ENCODE measurements around the gene PRL.

The PRL gene

DNA sequence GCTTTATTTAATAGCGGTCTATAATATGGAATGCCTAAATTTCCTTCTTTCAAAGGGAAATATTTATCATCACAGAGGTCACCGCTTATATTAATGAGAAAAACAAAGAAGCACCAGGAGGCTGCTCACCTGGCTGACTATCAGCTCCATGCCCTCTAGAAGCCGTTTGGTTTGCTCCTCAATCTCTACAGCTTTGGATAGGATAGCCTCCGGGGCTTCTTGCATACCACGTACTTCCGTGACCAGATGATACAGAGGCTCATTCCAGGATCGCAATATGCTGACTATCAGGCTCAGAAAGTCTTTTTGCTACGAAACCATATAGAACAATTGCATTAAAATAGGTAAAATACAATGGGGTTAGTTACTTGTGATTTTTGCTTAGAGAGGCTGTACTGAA lies 6.8 kb downstream of the PRL start:
- no peak for DNase-seq

DNA sequence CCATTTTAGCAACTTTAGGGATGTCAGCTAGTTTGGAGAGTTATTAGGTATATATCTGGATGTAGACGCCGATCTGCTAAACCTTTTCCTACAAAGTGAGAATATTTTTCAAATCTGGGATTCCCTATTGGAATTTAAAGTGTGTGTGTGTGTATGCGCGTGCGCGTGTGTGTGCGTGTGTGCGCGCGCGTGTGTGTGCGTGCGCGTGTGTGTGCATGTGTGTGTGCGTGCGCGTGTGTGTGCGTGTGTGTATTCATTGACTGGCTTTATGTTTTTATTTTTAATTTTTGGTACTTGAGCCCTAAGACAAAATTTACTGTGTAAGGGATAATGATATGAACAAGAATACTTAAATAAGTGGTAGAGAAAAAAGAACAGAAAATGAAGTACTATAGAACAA lies 8.1 kb downstream of the PRL start:
- DNase-seq: no peak

DNA sequence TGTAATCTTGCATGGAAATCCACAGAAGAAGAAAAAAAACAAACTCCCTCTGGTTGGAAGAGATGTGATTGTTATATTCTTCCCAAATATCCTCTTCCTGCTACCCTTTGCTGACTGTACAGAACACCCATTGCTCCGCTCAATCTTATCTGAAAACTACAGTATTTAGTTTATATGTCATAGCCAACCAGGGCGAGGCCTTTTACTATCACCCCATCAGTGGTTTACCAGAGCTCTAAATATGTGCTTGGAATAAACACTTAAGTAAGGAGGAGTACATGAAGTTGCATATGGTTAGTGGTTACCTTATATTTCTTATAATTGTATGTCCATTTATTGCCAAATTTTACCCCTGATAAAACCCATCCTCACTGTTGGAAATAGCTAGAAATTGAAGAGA lies 12.2 kb downstream of the PRL start:
- DNase-seq: no peak

GRCh38 chr6:22281341-22282085 lies 15.3 kb downstream of the PRL start:
- DNase-seq: no peak

DNA sequence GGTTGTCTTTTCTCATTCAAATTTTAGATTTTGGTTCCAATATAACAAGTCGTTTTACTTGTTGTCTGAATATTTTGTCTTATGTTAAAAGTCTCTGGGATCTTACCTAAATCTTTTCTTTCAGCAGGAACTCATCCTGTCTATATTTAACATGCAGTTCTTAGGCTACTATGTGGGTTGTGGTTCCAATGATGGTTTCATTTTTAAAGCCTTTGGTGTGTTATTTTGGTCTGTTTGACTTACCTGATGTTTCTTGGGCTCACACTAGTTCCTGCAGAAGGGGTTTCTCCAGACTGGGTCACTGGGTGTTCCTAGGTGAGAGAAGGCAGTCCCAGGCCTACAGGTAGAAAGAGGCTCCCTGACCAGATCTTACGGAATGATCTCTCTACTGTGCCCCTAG lies 17.4 kb downstream of the PRL start:
- no peak for DNase-seq

DNA sequence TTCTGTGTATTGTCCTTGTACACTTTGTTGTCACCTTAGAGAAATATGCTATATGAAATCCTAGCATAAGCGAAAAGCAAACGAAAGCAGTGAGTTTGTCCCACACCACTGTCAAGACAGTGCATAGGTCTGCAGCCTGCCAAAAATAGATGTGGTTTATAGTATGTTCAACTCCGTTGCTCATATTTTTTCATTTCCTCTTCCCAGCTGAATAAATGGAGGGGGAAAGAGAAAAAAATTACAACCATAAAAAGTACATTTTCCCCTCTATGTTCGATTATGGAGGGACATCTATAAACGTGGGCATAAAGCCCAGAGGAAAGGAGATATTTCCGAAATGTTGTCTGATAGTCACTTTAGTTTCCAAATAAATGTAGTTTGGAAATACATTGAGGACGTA lies 25.8 kb downstream of the PRL start:
- DNase-seq: peak; percentile 34 to 35

GRCh38 chr6:22263748-22264147 lies 33.1 kb downstream of the PRL start:
- DNase-seq: no peak

DNA sequence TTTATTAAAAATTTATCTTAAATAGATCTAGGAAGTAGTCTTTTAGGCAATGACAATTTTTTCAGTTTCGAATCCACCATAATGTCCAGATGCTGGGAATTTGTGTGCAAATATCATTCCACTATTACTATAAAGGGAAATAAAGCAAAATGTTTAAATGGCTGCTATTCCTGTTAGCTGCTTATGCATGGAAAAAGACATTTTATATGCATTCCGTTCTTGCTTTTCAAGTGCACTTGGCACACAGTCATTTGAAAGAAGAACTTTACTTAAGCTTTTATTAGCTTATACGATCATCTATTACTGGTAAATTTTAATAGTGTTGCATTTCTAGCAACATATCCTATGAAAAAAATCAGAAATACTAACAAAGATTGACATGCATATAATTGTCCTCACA lies 42.0 kb downstream of the PRL start:
- DNase-seq: no peak

DNA sequence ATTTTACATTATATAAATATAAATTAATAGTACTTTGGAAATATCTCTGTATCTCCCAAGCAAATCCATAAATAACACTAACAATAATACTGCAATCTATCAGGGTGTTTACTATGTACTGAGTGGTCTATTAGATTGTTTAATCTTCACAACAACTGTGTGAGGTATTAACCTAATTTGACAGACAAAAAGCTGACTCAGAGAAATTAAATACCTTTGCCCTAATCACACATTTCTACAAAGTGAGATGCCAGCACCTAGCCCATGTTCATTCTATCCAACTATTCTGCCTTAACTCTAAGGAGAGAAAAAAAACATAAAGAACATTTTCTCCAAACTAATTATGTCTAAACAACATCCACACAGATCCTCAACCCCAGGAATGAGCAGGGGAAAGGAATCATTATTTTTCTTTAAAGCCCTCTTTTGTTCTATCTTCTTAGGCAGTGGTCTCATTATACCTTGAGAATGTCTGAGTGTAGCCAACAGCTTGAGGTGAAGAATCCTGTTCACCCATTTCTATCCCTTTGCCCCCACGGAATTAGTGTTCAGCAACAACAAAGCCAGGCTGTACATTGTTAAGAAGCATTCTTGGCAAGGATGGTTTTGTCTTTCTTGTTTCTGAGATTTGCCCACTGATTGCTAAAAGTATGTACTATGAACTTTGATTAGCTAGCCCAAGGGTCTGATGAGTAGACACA lies 42.7 kb downstream of the PRL start:
- DNase-seq: no peak

- no peak for DNase-seq
Observed at GRCh38 chr6:22251348-22251747, 45.5 kb downstream of the PRL start.

- DNase-seq: no peak
Observed at GRCh38 chr6:22250486-22250885, 46.4 kb downstream of the PRL start.

DNA sequence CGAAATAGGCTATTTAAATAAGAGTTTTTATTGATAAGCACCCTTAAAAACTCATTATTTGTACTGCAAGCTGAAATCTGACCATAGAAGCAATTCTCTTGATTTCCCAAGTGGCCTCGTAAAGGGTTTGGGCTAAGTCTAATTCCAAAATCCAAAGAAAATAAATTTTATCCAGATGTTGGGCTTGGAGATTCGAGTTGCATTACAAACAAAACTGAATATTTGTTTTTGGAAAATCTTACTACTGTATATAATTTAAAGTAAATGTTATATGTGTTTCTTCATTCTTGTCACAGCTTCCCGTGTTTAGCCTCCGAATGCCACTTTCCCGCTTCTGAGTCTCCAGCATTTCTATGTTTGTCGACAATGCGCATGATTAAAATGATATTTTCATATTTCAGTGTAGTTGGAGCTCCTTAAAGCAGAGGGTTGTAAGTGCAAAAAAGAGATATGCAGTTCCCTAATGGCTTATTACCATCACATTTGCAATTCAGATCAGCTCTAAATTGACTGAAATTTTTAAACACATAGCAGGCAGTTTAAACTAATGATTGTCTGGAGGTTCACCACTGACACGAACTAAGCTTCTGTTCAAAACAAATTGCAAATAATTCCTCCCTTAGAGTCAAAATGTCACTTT lies 47.0 kb downstream of the PRL start:
- no peak for DNase-seq

- DNase-seq: no peak
Observed at GRCh38 chr6:22248513-22249308, 48.1 kb downstream of the PRL start.

DNA sequence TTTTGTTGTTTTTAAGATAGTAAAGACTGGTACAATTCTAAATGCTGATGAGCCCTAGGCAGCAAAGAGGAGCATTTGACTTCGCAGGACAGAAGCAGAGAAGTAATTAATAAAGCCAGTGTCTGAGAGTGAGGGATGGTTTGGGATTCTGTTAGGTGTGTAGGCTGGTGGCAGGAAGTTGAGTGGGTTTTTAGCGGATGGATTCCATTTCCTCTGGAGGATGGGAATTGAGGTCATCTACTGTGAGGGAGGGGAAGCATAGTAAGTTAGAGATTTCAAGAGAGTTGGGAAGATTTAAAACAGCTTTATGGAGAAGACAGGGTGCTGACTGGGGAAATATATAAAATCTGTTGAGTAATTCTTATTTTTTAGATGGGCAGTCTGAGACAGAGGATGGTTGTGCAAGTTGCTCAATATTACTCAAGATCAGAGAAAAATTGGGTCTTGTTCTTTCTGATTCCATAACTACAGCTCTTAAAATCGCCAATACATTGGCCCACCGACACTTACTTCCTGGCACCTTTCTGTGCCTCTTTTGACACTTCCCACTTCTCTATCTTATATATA lies 48.8 kb downstream of the PRL start:
- DNase-seq: no peak

- no peak for DNase-seq
Observed at GRCh38 chr6:22240025-22240424, 56.8 kb downstream of the PRL start.

GRCh38 chr6:22239261-22239921 lies 57.4 kb downstream of the PRL start:
- no peak for DNase-seq

DNA sequence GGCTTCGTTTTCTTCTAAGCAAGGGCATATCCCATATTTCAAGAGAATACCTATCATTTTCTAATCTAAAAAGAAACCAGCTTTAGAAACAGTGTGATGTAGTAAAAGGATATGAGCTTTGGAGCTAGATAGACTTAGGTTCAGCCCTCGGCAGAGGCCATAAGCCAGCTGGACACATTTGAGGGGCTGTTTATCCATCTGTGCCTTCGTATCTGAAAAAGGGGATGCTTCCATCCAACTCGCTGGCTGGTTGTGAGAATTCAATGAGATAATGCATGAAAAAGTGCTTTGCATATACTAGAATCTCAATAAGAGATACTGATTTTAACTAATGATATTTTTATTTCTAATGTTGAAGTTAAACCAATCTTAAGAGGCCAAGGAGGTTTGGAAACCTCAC lies 58.0 kb downstream of the PRL start:
- no peak for DNase-seq

GRCh38 chr6:22237526-22237925 lies 59.3 kb downstream of the PRL start:
- no peak for DNase-seq
